K562 (cell line): ENCODE results near the gene METTL14. TPM values are rescaled to one million over a fixed set of nuclear protein-coding genes. Genes with fewer than 3 reads are reported as not detected.

Experiments
- ATAC-seq: fragments of 200-7000 bp; cut with Tn5 transposase; 3 replicates; pipeline ENCODE4 v1.9.1; 2020; ENCODE audit warnings: moderate library complexity
- BruUV-seq: library from RNA; stranded (reverse); fragments of 400-500 nt; replicated peaks from 2 replicates; lab custom pipeline; 2021; lab: Mats Ljungman, UMichigan
- CTCF ChIA-PET: fragments of 300-600 bp; formaldehyde crosslinking; extraction: SDS; loops from one replicate; lab custom pipeline; 2021; ENCODE audit warnings: low intra/inter-chr PET ratio; lab: Yijun Ruan, JAX
- POLR2A ChIA-PET: fragments of 300-600, 350-650 bp; sonication (Branson Sonifier 250); formaldehyde crosslinking; extraction: SDS; loops from one replicate; lab custom pipeline; 2021; ENCODE audit warnings: antibody characterized with exemption, inconsistent platforms; lab: Yijun Ruan, JAX
- DNase-seq, 4 experiments: peaks; one replicate each; pipeline versions ENCODE4 v3.0.0 to v3.0.0-alpha.2; 2011 to 2018; ENCODE audit warnings: low spot score in 3 of 4, mixed read lengths in 3 of 4; ENCODE audit errors: extremely low read depth in 1 of 4
- FAIRE-seq: peaks from 2 replicates; lab custom pipeline; 2011; peaks lifted over from hg19 to GRCh38; lab: Jason Lieb, UNC
- H2AFZ ChIP-seq: 2 replicates; pipeline ENCODE4 v1.6.0; 2011; ENCODE audit warnings: low read depth, low read length, control low read depth, inconsistent platforms
- H3K27ac ChIP-seq: fragments of 200-600 bp; 3 replicates; pipeline ENCODE4 v1.8.0; 2011; ENCODE audit warnings: low read depth, mild to moderate bottlenecking, control low read depth, inconsistent platforms, low read length, moderate library complexity, mixed read lengths; ENCODE audit errors: extremely low read depth
- H3K27me3 ChIP-seq, 2 experiments: fragments of 300-600 bp in 1 of 2; 2 replicates in 1 of 2; 3 replicates in 1 of 2; pipeline versions ENCODE4 v1.6.0 to v1.8.0; 2011; ENCODE audit warnings: inconsistent platforms in 2 of 2, low read length in 2 of 2, mild to moderate bottlenecking in 1 of 2, mixed read lengths in 1 of 2, moderate library complexity in 1 of 2; ENCODE audit not compliant: control insufficient read depth in 2 of 2, insufficient read depth in 2 of 2
- H3K36me3 ChIP-seq: fragments of 300-600 bp; 3 replicates; pipeline ENCODE4 v1.8.0; 2011; ENCODE audit warnings: mild to moderate bottlenecking, low read length, inconsistent platforms; ENCODE audit not compliant: control insufficient read depth, insufficient read depth
- H3K4me1 ChIP-seq, 2 experiments: fragments of 200-600 bp in 1 of 2; replicated peaks in 1 of 2; 2 replicates in 1 of 2; 3 replicates in 1 of 2; pipeline versions ENCODE4 v1.5.1 to v1.8.0; 2011; ENCODE audit warnings: inconsistent platforms in 2 of 2, low read length in 2 of 2, mild to moderate bottlenecking in 1 of 2, mixed read lengths in 1 of 2, moderate library complexity in 1 of 2; ENCODE audit not compliant: control insufficient read depth in 2 of 2, insufficient read depth in 2 of 2
- H3K4me2 ChIP-seq: 2 replicates; pipeline ENCODE4 v1.6.1; 2011; ENCODE audit warnings: low read length, control low read depth, inconsistent platforms, mixed read lengths; ENCODE audit not compliant: insufficient read depth
- H3K4me3 ChIP-seq: fragments of 200-600 bp; sonication (generic), shearing (Covaris generic); 2 replicates; pipeline ENCODE4 v1.5.1; 2016; ENCODE audit warnings: control low read depth, inconsistent platforms
- H3K79me2 ChIP-seq: fragments of 200-600 bp; 3 replicates; pipeline ENCODE4 v1.8.0; 2011; ENCODE audit warnings: low read length, inconsistent platforms; ENCODE audit not compliant: control insufficient read depth, insufficient read depth
- H3K9ac ChIP-seq, 2 experiments: 2 replicates each; pipeline versions ENCODE4 v1.6.0 to v1.6.1; 2011; ENCODE audit warnings: low read depth in 2 of 2, low read length in 2 of 2, control low read depth in 1 of 2, inconsistent platforms in 1 of 2, mild to moderate bottlenecking in 1 of 2, mixed read lengths in 1 of 2; ENCODE audit not compliant: insufficient read depth in 1 of 2
- H3K9me1 ChIP-seq: one replicate; pipeline ENCODE4 v1.6.0; 2011; ENCODE audit warnings: inconsistent platforms, mild to moderate bottlenecking, low read length, moderate library complexity; ENCODE audit not compliant: control insufficient read depth, insufficient read depth
- H3K9me3 ChIP-seq: replicated peaks from 2 replicates; pipeline ENCODE4 v1.5.1; 2011; ENCODE audit warnings: low read depth, low read length, inconsistent platforms; ENCODE audit not compliant: control insufficient read depth, insufficient read depth
- H4K20me1 ChIP-seq: replicated peaks from 2 replicates; pipeline ENCODE4 v1.6.1; 2011; ENCODE audit warnings: low read length, inconsistent platforms, mixed read lengths; ENCODE audit not compliant: control insufficient read depth, insufficient read depth
- CREB3 ChIP-seq: fragments of 450-650 bp; conservative IDR thresholded peaks from 2 replicates; pipeline ENCODE4 v1.6.1; 2016; ENCODE audit warnings: missing genetic modification characterization, low read depth, mild to moderate bottlenecking, missing compliant biosample characterization, moderate library complexity
- EGR1 ChIP-seq: fragments of 450-650 bp; conservative IDR thresholded peaks from 2 replicates; pipeline ENCODE4 v1.6.1; 2017; ENCODE audit warnings: mild to moderate bottlenecking
- ELF4 ChIP-seq: fragments of 450-650 bp; formaldehyde crosslinking; IDR thresholded peaks from 2 replicates; pipeline ENCODE4 v1.4.0; 2022; ENCODE audit warnings: missing genetic modification characterization
- FOS ChIP-seq: IDR thresholded peaks from 3 replicates; pipeline ENCODE4 v1.6.1; 2011; ENCODE audit not compliant: insufficient read length; ENCODE audit errors: extremely low read depth
- KAT7 ChIP-seq: sonication (generic); formaldehyde crosslinking; IDR thresholded peaks from 2 replicates; pipeline ENCODE4 v1.8.0; 2022; ENCODE audit warnings: missing genetic modification reagents, mild to moderate bottlenecking, borderline replicate concordance
- TCF7 ChIP-seq: sonication (generic); IDR thresholded peaks from 2 replicates; pipeline ENCODE4 v1.6.1; 2016; ENCODE audit warnings: antibody characterized with exemption, borderline replicate concordance
- TFE3 ChIP-seq: fragments of 450-650 bp; formaldehyde crosslinking; IDR thresholded peaks from 2 replicates; pipeline ENCODE4 v1.4.0; 2020; ENCODE audit warnings: mild to moderate bottlenecking, mixed read lengths
- ZBTB17 ChIP-seq: fragments of 450-650 bp; formaldehyde crosslinking; IDR thresholded peaks from 2 replicates; pipeline ENCODE4 v1.4.0; 2020; ENCODE audit warnings: mild to moderate bottlenecking
- ZNF395 ChIP-seq: fragments of 200-800 bp; sonication (Bioruptor generic); IDR thresholded peaks from 2 replicates; pipeline ENCODE4 v1.6.1; 2017; ENCODE audit warnings: missing genetic modification characterization, missing compliant biosample characterization
- ZNF518B ChIP-seq: fragments of 250-450 bp; sonication (Bioruptor Pico); IDR thresholded peaks from 2 replicates; pipeline ENCODE4 v1.5.0; 2021; ENCODE audit warnings: mild to moderate bottlenecking, moderate library complexity
- ZNF57 ChIP-seq: fragments of 450-650 bp; formaldehyde crosslinking; IDR thresholded peaks from 2 replicates; pipeline ENCODE4 v1.4.0; 2020; ENCODE audit warnings: mild to moderate bottlenecking, moderate library complexity
- WGBS: fragments of 100-300 bp; shearing (Covaris generic); methylation state at CpG from one replicate; pipeline ENCODE4 v1.1.6; 2016; ENCODE audit warnings: low coverage, mixed read lengths; ENCODE audit not compliant: insufficient coverage; ENCODE audit errors: missing lambda C conversion rate; 5-methylcytosine and 5-hydroxymethylcytosine counted together
- in situ Hi-C: fragments of 300-500 bp; cut with MboI; formaldehyde crosslinking; loops from 4 replicates; pipeline ENCODE4 v1.15.0; 2018; ENCODE audit warnings: inconsistent platforms, mixed read lengths
- intact Hi-C: fragments of 100-400 bp; cut with micrococcal nuclease; formaldehyde crosslinking; loops from 2 replicates; pipeline ENCODE4 v1.14.2; 2022
- polyA plus RNA-seq, 8 experiments: library from polyadenylated mRNA; depleted of rRNA in 4 of 8; stranded (reverse) in 5 of 8; unstranded in 3 of 8; fragments of >200 nt; fragmentation: Nextera tagmentation in 2 of 8; fragmentation: Illumina TruSeq in 1 of 8; extraction: Ambion mirVana in 2 of 8; extraction: Trizol in 1 of 8; gene quantifications; 2 replicates each; pipeline versions ENCODE4 v1.2.1 to v1.2.3, GENCODE V29; 2011 to 2014; ENCODE audit warnings: inconsistent platforms in 1 of 8, missing spikeins in 1 of 8
- total RNA-seq, 7 experiments: library from RNA; depleted of rRNA in 6 of 7; stranded (reverse); fragments of >200 nt in 6 of 7; fragmentation: Illumina TruSeq in 2 of 7; extraction: Trizol in 2 of 7; gene quantifications; 2 replicates each; pipeline versions ENCODE4 v1.2.1 to v1.2.3, GENCODE V29; 2011 to 2021; ENCODE audit warnings: low replicate concordance in 1 of 7

The METTL14 gene
- total and polyA plus RNA-seq, 9 of the 15 experiments (the other 6 are each of a cell fraction or from before 2014, with no cell fraction given), result 16.7 to 42.4 (median 27.7) TPM

- Histone ChIP-seq H3K4me3 (no peak overlapping the region), H3K9ac (no peak overlapping the region), H3K4me1 (no peaks in the 10 kb centered on the region), H3K36me3 (peaks cover 48% of the 10 kb centered on the region; the same call in 2 of the 3 replicates), H3K9me3 (no peaks in the 10 kb centered on the region), H3K4me2 (no peak overlapping the region), H3K27ac (no peak overlapping the region), H4K20me1 (no peaks in the 10 kb centered on the region), H3K79me2 (no peaks in the 10 kb centered on the region), H3K9me1 (no peaks in the 10 kb centered on the region), H3K27me3 (no peaks in the 10 kb centered on the region), H2AFZ (no peak overlapping the region)
- TF ChIP-seq TFE3 (CRISPR knock-in tag), result no peak
- no peak for TF ChIP-seq ZBTB17 (CRISPR knock-in tag)
- no peak for TF ChIP-seq ZNF518B (CRISPR knock-in tag)
- TF ChIP-seq ELF4 (CRISPR knock-in tag), result no peak
- no peak for TF ChIP-seq CREB3
- no peak for TF ChIP-seq FOS
- no peak for TF ChIP-seq EGR1
- TF ChIP-seq ZNF395 (CRISPR knock-in tag), result no peak
- no peak for TF ChIP-seq TCF7
- no peak for TF ChIP-seq ZNF57 (CRISPR knock-in tag)
- no peak for TF ChIP-seq KAT7
- ATAC-seq (no peak), DNase-seq (no peak), FAIRE-seq (no peak)
- ChIA-PET POLR2A (no interaction called here), CTCF (no interaction called here)
- WGBS, result 62% methylated on average over 2 of the region's 2 CpGs
- in situ Hi-C loops, result no loop called here
- intact Hi-C loops, result no loop called here
- BruUV-seq, result no TSS peak
These were observed 54.0 kb downstream of the METTL14 start for GRCh38 chr4:118739022-118739713.
